ENCODE measurements around the gene CADM3. TPM values are rescaled to one million over a fixed set of nuclear protein-coding genes. Genes with fewer than 3 reads are reported as not detected.

Gene CADM3
- total and polyA plus RNA-seq, 2 donors (not counting 3 experiments of a cell fraction or from before 2014, with no cell fraction given), result 2.7 to 6.0 TPM

GRCh38 chr1:159181328-159182024, 10.1 kb downstream of the CADM3 start:
- Histone ChIP-seq H4K20me1 (replicated peaks; ENCODE audit: control insufficient read depth, extremely low read depth, insufficient read depth, low read length) (no peaks in the 10 kb centered on the region), H3K27me3 (ENCODE audit: control insufficient read depth in 2 of 2, insufficient read depth in 2 of 2, low read length in 2 of 2) (peaks cover 0 to 7% of the 10 kb centered on the region in 2 experiments), H3K4me2 (ENCODE audit: insufficient read depth, low read length) (no peak overlapping the region), H3K4me1 (ENCODE audit: control insufficient read depth, extremely low read depth, insufficient read depth, low read length) (no peaks in the 10 kb centered on the region), H3K36me3 (ENCODE audit: control insufficient read depth in 2 of 2, extremely low read depth in 1 of 2, insufficient read depth in 2 of 2, low read length in 2 of 2) (no peaks in the 10 kb centered on the region), H2AFZ (ENCODE audit: low read depth, low read length) (no peak overlapping the region), H3K4me3 (replicated peaks in 1 of 3; ENCODE audit: insufficient read depth in 1 of 3, low read depth in 1 of 3, low read length in 3 of 3) (no peak overlapping the region), H3K9ac (replicated peaks; ENCODE audit: extremely low read depth, insufficient read depth, low read length) (no peak overlapping the region), H3K9me3 (replicated peaks; ENCODE audit: control insufficient read depth, insufficient read depth, low read length) (no peaks in the 10 kb centered on the region), H3K79me2 (ENCODE audit: control insufficient read depth, insufficient read depth, low read length) (no peaks in the 10 kb centered on the region), H3K27ac (ENCODE audit: insufficient read depth, low read depth, low read length) (no peak overlapping the region), H3K9me1 (replicated peaks; ENCODE audit: control insufficient read depth, extremely low read depth, insufficient read depth, low read length) (no peaks in the 10 kb centered on the region)
- dilution Hi-C loops (cut with MboI; ENCODE audit: extremely low pct_ligation_motif_present, low sequenced_read_pairs), result no loop called here
- TF ChIP-seq JUN (IDR thresholded peaks at IDR 0.05; ENCODE audit: borderline replicate concordance, insufficient read depth, insufficient read length, low read depth) (no peak), POLR2AphosphoS5 (IDR thresholded peaks at IDR 0.05; ENCODE audit: insufficient read depth, low read depth, low read length) (no peak), FOS (IDR thresholded peaks at IDR 0.05; ENCODE audit: borderline replicate concordance, insufficient read depth, low read length) (no peak), POLR2A (IDR thresholded peaks at IDR 0.05; ENCODE audit: low read depth, low read length) (no peak), GATA2 (IDR thresholded peaks at IDR 0.05; ENCODE audit: insufficient read depth, insufficient read length, low read depth, low read length) (no peak), CTCF (IDR thresholded peaks at IDR 0.05; ENCODE audit: extremely low read depth in 1 of 2, insufficient read depth in 1 of 2, low read depth in 1 of 2, low read length in 2 of 2) (no peak)
- TF ChIP-seq, protein P1, sequence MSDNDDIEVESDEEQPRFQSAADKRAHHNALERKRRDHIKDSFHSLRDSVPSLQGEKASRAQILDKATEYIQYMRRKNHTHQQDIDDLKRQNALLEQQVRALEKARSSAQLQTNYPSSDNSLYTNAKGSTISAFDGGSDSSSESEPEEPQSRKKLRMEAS (IDR thresholded peaks at IDR 0.05; ENCODE audit: insufficient read depth, insufficient read length), result no peak
- BruUV-seq (replicated peaks), result no TSS peak
- POLR2A ChIA-PET, result no interaction called here
- CTCF ChIA-PET, result interaction anchor here (1.4 to 1.6 kb wide), 2 partner anchors 15 to 17 kb away, joined by 6 to 8 read pairs; no protein-coding TSS in a partner anchor
- FAIRE-seq, result no peak
- DNase-seq (ENCODE audit: low read depth, low spot score), result no peak
- intact Hi-C loops (cut with micrococcal nuclease), result no loop called here
